ENCODE measurements around the gene NOS1AP.

The NOS1AP gene

GRCh38 chr1:162390396-162391185, 321.1 kb downstream of the NOS1AP start:
- no peak for TF ChIP-seq CTCF (conservative IDR thresholded peaks at IDR 0.05; ENCODE audit: low read depth, low read length)
- DNase-seq (ENCODE audit: low read depth) = no peak
- H3K4me3 ChIP-seq (ENCODE audit: low read depth, low read length) = no peak overlapping the region

- peak; percentile 80 for DNase-seq (ENCODE audit: low read depth)
- TF ChIP-seq CTCF (conservative IDR thresholded peaks at IDR 0.05; ENCODE audit: low read depth, low read length) = peak; percentile 86
- H3K4me3 ChIP-seq (ENCODE audit: low read depth, low read length) = no peak overlapping the region
Observed at GRCh38 chr1:162391790-162392563, 322.5 kb downstream of the NOS1AP start.

GRCh38 chr1:162396201-162396906, 326.9 kb downstream of the NOS1AP start:
- no peak for TF ChIP-seq CTCF (conservative IDR thresholded peaks at IDR 0.05; ENCODE audit: low read depth, low read length)
- no peak overlapping the region for H3K4me3 ChIP-seq (ENCODE audit: low read depth, low read length)
- DNase-seq (ENCODE audit: low read depth) = no peak

- H3K4me3 ChIP-seq (ENCODE audit: low read depth, low read length) = no peak overlapping the region
- DNase-seq (ENCODE audit: low read depth) = peak; percentile 56
- peak; percentile 32 for TF ChIP-seq CTCF (conservative IDR thresholded peaks at IDR 0.05; ENCODE audit: low read depth, low read length)
Observed at GRCh38 chr1:162397039-162397448, 327.6 kb downstream of the NOS1AP start.

GRCh38 chr1:162397943-162398560, 328.6 kb downstream of the NOS1AP start:
- H3K4me3 ChIP-seq (ENCODE audit: low read depth, low read length) = no peak overlapping the region
- no peak for TF ChIP-seq CTCF (conservative IDR thresholded peaks at IDR 0.05; ENCODE audit: low read depth, low read length)
- no peak for DNase-seq (ENCODE audit: low read depth)

- DNase-seq (ENCODE audit: low read depth) = no peak
- no peak overlapping the region for H3K4me3 ChIP-seq (ENCODE audit: low read depth, low read length)
- TF ChIP-seq CTCF (conservative IDR thresholded peaks at IDR 0.05; ENCODE audit: low read depth, low read length) = no peak
Observed at GRCh38 chr1:162398999-162399580, 329.6 kb downstream of the NOS1AP start.

Data from choroid plexus epithelial cell (primary cell).